Activated naive CD4-positive, alpha-beta T cell treated with anti-CD3 and anti-CD28 coated beads for 36 hours (primary cell): ENCODE data around the gene MRPS31. TPM values are rescaled to one million over a fixed set of nuclear protein-coding genes. Genes with fewer than 3 reads are reported as not detected.
"Not testable (repeated sequence)": the region's sequence is repeated elsewhere in the genome, so short reads cannot be mapped to it uniquely, and the experiment has no call there.

Source experiments
- CTCF ChIA-PET: fragments of 350-600 bp; sonication (Branson Sonifier 250); formaldehyde crosslinking; loops from one replicate; lab custom pipeline; 2021; ENCODE audit warnings: antibody characterized with exemption; lab: Charles Lee
- DNase-seq: peaks from one replicate; pipeline ENCODE4 v3.0.0-alpha.2; 2020
- H3K27ac Mint-ChIP-seq: one replicate; pipeline ENCODE4 v1.8.0; 2021; ENCODE audit warnings: mild to moderate bottlenecking, mixed read lengths
- H3K27me3 Mint-ChIP-seq: one replicate; pipeline ENCODE4 v1.8.0; 2021; ENCODE audit warnings: low read depth, mixed read lengths
- H3K36me3 Mint-ChIP-seq: one replicate; pipeline ENCODE4 v1.8.0; 2021; ENCODE audit warnings: low read depth, mixed read lengths
- H3K4me1 Mint-ChIP-seq: one replicate; pipeline ENCODE4 v1.8.0; 2021; ENCODE audit warnings: low read depth, mixed read lengths
- H3K4me3 Mint-ChIP-seq: one replicate; pipeline ENCODE4 v1.8.0; 2021; ENCODE audit warnings: mild to moderate bottlenecking, moderate library complexity, mixed read lengths
- H3K9me3 Mint-ChIP-seq: one replicate; pipeline ENCODE4 v1.8.0; 2021; ENCODE audit warnings: mixed read lengths
- intact Hi-C: fragments of 100-400 bp; cut with micrococcal nuclease; formaldehyde crosslinking; loops from one replicate; pipeline ENCODE4 v1.15.1; 2023
- total RNA-seq, 2 experiments: library from RNA; stranded (reverse); gene quantifications; one replicate each; pipeline ENCODE4 v1.2.3, GENCODE V29; 2021

MRPS31 gene
- total RNA-seq, 2 experiments from 2014 or later = 28.4 to 28.8 TPM

- H3K4me1 Mint-ChIP-seq = peaks cover 31% of the 10 kb centered on the region
- intact Hi-C loops = loop anchor here (1.0 kb wide), 1 partner anchor 17 kb away; the partner anchor contains the start of gene MRPS31
- CTCF ChIA-PET = interaction anchor here (0.7 to 2.8 kb wide), 5 partner anchors 9 to 133 kb away, joined by 3 to 17 read pairs (median 5); no protein-coding TSS in a partner anchor
- H3K9me3 Mint-ChIP-seq, H3K27me3 Mint-ChIP-seq, H3K36me3 Mint-ChIP-seq: not testable (repeated sequence)
- H3K4me3 Mint-ChIP-seq = peak overlapping the region; percentile 81
- H3K27ac Mint-ChIP-seq = peak overlapping the region; percentile 79
- DNase-seq = peak; percentile 20
These were observed 17.7 kb upstream of the MRPS31 start for GRCh38 chr13:40788540-40789274.

- peaks cover 29% of the 10 kb centered on the region for H3K4me1 Mint-ChIP-seq
- no peak overlapping the region for H3K27ac Mint-ChIP-seq
- CTCF ChIA-PET = interaction anchor here (1.0 kb wide), 1 partner anchor 10 kb away, joined by 5 read pairs; no protein-coding TSS in a partner anchor
- intact Hi-C loops = no loop called here
- H3K27me3 Mint-ChIP-seq = no peaks in the 10 kb centered on the region
- no peaks in the 10 kb centered on the region for H3K9me3 Mint-ChIP-seq
- peak overlapping the region; percentile 31 for H3K4me3 Mint-ChIP-seq
- H3K36me3 Mint-ChIP-seq = no peaks in the 10 kb centered on the region
- no peak for DNase-seq
These were observed 16.1 kb upstream of the MRPS31 start for GRCh38 chr13:40787062-40787461.

DNA sequence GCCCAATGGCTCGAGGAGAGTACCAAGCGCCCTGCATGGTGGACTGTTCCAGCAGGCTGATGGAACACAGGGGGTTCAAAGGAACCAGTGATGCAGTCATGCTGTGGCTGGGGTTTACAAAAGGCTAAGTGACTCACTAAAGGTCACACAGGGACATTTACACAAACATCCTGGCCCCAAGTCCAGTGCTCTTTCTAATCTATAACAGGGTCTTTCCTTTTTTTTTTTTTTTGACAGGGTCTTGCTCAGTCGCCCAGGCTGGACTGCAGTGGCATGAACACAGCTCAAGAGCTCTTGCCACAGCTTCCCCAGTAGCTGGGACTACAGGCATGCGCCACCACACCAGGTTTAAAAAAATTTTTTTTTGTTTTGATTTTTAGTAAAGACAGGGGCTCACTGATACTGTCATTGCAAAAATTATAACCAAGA lies 15.6 kb upstream of the MRPS31 start:
- Mint-ChIP-seq H3K4me1 (peaks cover 29% of the 10 kb centered on the region), H3K36me3 (no peaks in the 10 kb centered on the region), H3K4me3 (no peak overlapping the region), H3K27ac (no peak overlapping the region), H3K9me3 (no peaks in the 10 kb centered on the region), H3K27me3 (no peaks in the 10 kb centered on the region)
- intact Hi-C loops = no loop called here
- peak; percentile 32 for DNase-seq
- CTCF ChIA-PET = interaction anchor here (0.6 kb wide), 2 partner anchors 117 to 191 kb away, joined by 3 read pairs; no protein-coding TSS in a partner anchor

GRCh38 chr13:40784540-40784939 lies 13.6 kb upstream of the MRPS31 start:
- H3K4me3 Mint-ChIP-seq = no peak overlapping the region
- peaks cover 20% of the 10 kb centered on the region for H3K4me1 Mint-ChIP-seq
- no peaks in the 10 kb centered on the region for H3K36me3 Mint-ChIP-seq
- intact Hi-C loops = no loop called here
- DNase-seq = no peak
- no peak overlapping the region for H3K27ac Mint-ChIP-seq
- CTCF ChIA-PET = interaction anchor here (0.7 kb wide), 1 partner anchor 17 kb away, joined by 4 read pairs; no protein-coding TSS in a partner anchor
- H3K27me3 Mint-ChIP-seq = no peaks in the 10 kb centered on the region
- H3K9me3 Mint-ChIP-seq = no peaks in the 10 kb centered on the region

DNA sequence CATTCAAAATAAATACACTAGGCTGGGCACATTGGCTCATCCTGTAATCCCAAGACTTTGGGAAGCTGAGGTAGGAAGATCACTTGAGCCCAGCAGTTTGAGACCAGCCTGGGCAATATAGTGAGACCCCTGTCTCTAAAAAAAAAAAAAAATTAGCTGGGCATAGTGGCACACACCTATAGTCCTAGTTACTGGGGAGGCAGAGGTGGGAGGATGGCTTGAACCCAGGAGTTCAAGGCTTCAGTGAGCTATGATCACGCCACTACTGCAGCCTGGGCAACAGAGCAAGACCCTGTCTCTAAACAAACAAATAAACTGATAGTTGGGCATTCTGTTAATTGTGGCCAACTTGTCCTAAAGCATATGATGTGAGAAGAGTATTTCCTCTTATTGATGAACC lies 12.0 kb upstream of the MRPS31 start:
- H3K4me3 Mint-ChIP-seq, H3K9me3 Mint-ChIP-seq, H3K27me3 Mint-ChIP-seq, H3K36me3 Mint-ChIP-seq, DNase-seq, H3K27ac Mint-ChIP-seq, intact Hi-C loops: not testable (repeated sequence)
- CTCF ChIA-PET = interaction anchor here (0.7 kb wide), 1 partner anchor 346 kb away, joined by 4 read pairs; no protein-coding TSS in a partner anchor
- peaks cover 21% of the 10 kb centered on the region for H3K4me1 Mint-ChIP-seq

GRCh38 chr13:40781717-40782116 lies 10.7 kb upstream of the MRPS31 start:
- no peaks in the 10 kb centered on the region for H3K9me3 Mint-ChIP-seq
- no peak overlapping the region for H3K4me3 Mint-ChIP-seq
- intact Hi-C loops = no loop called here
- no peak overlapping the region for H3K27ac Mint-ChIP-seq
- peaks cover 20% of the 10 kb centered on the region for H3K4me1 Mint-ChIP-seq
- no peaks in the 10 kb centered on the region for H3K36me3 Mint-ChIP-seq
- CTCF ChIA-PET = no interaction called here
- H3K27me3 Mint-ChIP-seq = no peaks in the 10 kb centered on the region
- DNase-seq = no peak

- Mint-ChIP-seq H3K27ac (no peak overlapping the region), H3K36me3 (no peaks in the 10 kb centered on the region), H3K4me3 (no peak overlapping the region), H3K27me3 (no peaks in the 10 kb centered on the region), H3K4me1 (peaks cover 20% of the 10 kb centered on the region), H3K9me3 (no peaks in the 10 kb centered on the region)
- intact Hi-C loops = no loop called here
- CTCF ChIA-PET = interaction anchor here (1.1 kb wide), 1 partner anchor 711 kb away, joined by 3 read pairs; no protein-coding TSS in a partner anchor
- no peak for DNase-seq
These were observed 9.9 kb upstream of the MRPS31 start for GRCh38 chr13:40780822-40781401.

DNA sequence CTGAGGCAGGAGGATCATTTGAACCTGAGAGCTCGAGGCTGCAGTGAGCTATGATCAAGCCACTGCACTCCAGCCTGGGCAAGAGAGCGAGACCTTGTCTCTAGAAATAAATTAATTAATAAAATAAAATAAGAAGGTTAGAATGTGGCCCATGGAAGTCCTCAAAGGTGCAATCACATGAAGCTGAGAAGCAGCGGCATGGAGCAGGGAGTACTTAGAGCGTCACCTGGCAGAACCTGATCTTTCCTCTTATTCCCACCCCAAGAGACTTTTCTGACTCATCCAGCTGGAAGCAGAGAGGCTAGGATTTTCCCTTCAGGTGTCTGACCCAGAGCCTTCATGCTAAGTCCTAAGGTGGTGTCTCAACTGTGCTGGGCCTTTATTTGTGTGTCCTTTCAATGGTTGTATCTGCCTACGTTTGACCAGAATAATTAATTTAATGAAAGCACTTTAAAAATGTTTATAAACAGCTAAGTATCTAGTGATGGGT lies 8.9 kb upstream of the MRPS31 start:
- intact Hi-C loops = loop anchor here (5.0 to 10.0 kb wide), 4 partner anchors 98 to 823 kb away; no protein-coding TSS in a partner anchor
- no peak overlapping the region for H3K4me3 Mint-ChIP-seq

GRCh38 chr13:40779049-40779448 lies 8.1 kb upstream of the MRPS31 start:
- Mint-ChIP-seq H3K27me3 (no peaks in the 10 kb centered on the region), H3K9me3 (no peaks in the 10 kb centered on the region), H3K36me3 (no peaks in the 10 kb centered on the region), H3K4me1 (peaks cover 25% of the 10 kb centered on the region), H3K27ac (peak overlapping the region; percentile 44), H3K4me3 (no peak overlapping the region)
- intact Hi-C loops = loop anchor here (5.0 to 10.0 kb wide), 4 partner anchors 97 to 822 kb away; no protein-coding TSS in a partner anchor
- DNase-seq = no peak
- CTCF ChIA-PET = interaction anchor here (0.7 to 1.1 kb wide), 2 partner anchors 115 to 214 kb away, joined by 3 read pairs; no protein-coding TSS in a partner anchor

More for the DNA sequence above, 8.9 kb upstream of the MRPS31 start:
- H3K27me3 Mint-ChIP-seq = no peaks in the 10 kb centered on the region
- no peaks in the 10 kb centered on the region for H3K36me3 Mint-ChIP-seq
- CTCF ChIA-PET = interaction anchor here (0.7 to 1.2 kb wide), 4 partner anchors 9 to 710 kb away, joined by 3 to 5 read pairs (median 4); no protein-coding TSS in a partner anchor
- H3K4me1 Mint-ChIP-seq = peaks cover 25% of the 10 kb centered on the region
- no peak for DNase-seq
- H3K27ac Mint-ChIP-seq = no peak overlapping the region
- no peaks in the 10 kb centered on the region for H3K9me3 Mint-ChIP-seq

GRCh38 chr13:40777809-40778175 lies 6.8 kb upstream of the MRPS31 start:
- CTCF ChIA-PET = interaction anchor here (0.7 to 2.1 kb wide), 26 partner anchors 10 to 1095 kb away, joined by 3 to 30 read pairs (median 4); partner anchors contain the start of gene SLC25A15
- no peak overlapping the region for H3K4me3 Mint-ChIP-seq
- H3K27me3 Mint-ChIP-seq = no peaks in the 10 kb centered on the region
- DNase-seq = no peak
- intact Hi-C loops = loop anchor here (1.0 to 10.0 kb wide), 25 partner anchors 37 to 1093 kb away; partner anchors contain the start of gene WBP4
- H3K9me3 Mint-ChIP-seq = no peaks in the 10 kb centered on the region
- no peaks in the 10 kb centered on the region for H3K36me3 Mint-ChIP-seq
- H3K27ac Mint-ChIP-seq = peak overlapping the region; percentile 99
- peaks cover 25% of the 10 kb centered on the region for H3K4me1 Mint-ChIP-seq

GRCh38 chr13:40777166-40777808 lies 6.3 kb upstream of the MRPS31 start:
- DNase-seq = peak; percentile 48
- Mint-ChIP-seq H3K27ac (peak overlapping the region; percentile 99), H3K36me3 (no peaks in the 10 kb centered on the region), H3K4me1 (peaks cover 25% of the 10 kb centered on the region), H3K27me3 (no peaks in the 10 kb centered on the region), H3K4me3 (peak overlapping the region; percentile 77), H3K9me3 (no peaks in the 10 kb centered on the region)
- intact Hi-C loops = loop anchor here (1.0 to 10.0 kb wide), 25 partner anchors 37 to 1093 kb away; partner anchors contain the start of gene WBP4
- CTCF ChIA-PET = interaction anchor here (0.7 to 2.1 kb wide), 28 partner anchors 10 to 1094 kb away, joined by 3 to 30 read pairs (median 4); partner anchors contain the start of gene SLC25A15
